Neural cell (in vitro differentiated cells): ENCODE results near the gene GUCY2C.

Experiments
- TAF1 ChIP-seq: IDR thresholded peaks from 2 replicates; pipeline ENCODE4 v1.6.1; 2012; ENCODE audit warnings: low read depth
- TF ChIP-seq, protein P1 (sequence below): fragments of 450-650 bp; IDR thresholded peaks from 2 replicates; pipeline ENCODE4 v1.5.1; 2014; ENCODE audit warnings: antibody characterized with exemption, mild to moderate bottlenecking, moderate library complexity; ENCODE audit not compliant: poor library complexity, severe bottlenecking

GRCh38 chr12:14694145-14694714, 2.2 kb downstream of the GUCY2C start:
- TF ChIP-seq, protein P1, sequence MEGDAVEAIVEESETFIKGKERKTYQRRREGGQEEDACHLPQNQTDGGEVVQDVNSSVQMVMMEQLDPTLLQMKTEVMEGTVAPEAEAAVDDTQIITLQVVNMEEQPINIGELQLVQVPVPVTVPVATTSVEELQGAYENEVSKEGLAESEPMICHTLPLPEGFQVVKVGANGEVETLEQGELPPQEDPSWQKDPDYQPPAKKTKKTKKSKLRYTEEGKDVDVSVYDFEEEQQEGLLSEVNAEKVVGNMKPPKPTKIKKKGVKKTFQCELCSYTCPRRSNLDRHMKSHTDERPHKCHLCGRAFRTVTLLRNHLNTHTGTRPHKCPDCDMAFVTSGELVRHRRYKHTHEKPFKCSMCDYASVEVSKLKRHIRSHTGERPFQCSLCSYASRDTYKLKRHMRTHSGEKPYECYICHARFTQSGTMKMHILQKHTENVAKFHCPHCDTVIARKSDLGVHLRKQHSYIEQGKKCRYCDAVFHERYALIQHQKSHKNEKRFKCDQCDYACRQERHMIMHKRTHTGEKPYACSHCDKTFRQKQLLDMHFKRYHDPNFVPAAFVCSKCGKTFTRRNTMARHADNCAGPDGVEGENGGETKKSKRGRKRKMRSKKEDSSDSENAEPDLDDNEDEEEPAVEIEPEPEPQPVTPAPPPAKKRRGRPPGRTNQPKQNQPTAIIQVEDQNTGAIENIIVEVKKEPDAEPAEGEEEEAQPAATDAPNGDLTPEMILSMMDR: no peak
- TF ChIP-seq TAF1: no peak
